ENCODE results near the gene RNF10. TPM values are rescaled to one million over a fixed set of nuclear protein-coding genes. Genes with fewer than 3 reads are reported as not detected.
"Not testable (repeated sequence)": the region's sequence is repeated elsewhere in the genome, so short reads cannot be mapped to it uniquely, and the experiment has no call there.

RNF10 gene
- total and polyA plus RNA-seq, 8 donors = 92.5 to 151 (median 106) TPM

DNA sequence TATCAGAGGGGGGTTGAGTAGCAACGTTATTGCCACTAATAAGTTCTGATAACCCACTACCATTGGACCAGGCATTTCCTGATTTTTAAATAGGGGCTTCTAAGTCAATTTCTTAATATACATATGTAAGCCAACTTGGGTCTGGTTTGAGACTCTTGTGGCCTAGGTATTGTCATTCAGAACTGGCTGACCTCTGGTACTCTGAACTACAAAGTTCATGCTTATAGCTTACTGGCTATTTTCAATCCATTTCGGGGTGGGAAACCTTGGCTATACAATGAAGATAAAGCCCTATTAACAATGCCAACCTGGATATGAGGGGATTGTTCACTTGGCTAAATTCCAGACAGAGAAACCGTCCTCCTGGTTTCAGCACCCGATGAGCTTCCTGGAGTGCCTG is 29.6 kb upstream of the RNF10 start:
- peaks cover 0 to 18% (median 0%) of the 10 kb centered on the region in 3 donors for H3K36me3 ChIP-seq
- no peak overlapping the region for H3K4me3 ChIP-seq
- H3K27ac ChIP-seq = no peak overlapping the region
- intact Hi-C loops (cut with DNase I) = no loop called here
- TF ChIP-seq, protein P1, sequence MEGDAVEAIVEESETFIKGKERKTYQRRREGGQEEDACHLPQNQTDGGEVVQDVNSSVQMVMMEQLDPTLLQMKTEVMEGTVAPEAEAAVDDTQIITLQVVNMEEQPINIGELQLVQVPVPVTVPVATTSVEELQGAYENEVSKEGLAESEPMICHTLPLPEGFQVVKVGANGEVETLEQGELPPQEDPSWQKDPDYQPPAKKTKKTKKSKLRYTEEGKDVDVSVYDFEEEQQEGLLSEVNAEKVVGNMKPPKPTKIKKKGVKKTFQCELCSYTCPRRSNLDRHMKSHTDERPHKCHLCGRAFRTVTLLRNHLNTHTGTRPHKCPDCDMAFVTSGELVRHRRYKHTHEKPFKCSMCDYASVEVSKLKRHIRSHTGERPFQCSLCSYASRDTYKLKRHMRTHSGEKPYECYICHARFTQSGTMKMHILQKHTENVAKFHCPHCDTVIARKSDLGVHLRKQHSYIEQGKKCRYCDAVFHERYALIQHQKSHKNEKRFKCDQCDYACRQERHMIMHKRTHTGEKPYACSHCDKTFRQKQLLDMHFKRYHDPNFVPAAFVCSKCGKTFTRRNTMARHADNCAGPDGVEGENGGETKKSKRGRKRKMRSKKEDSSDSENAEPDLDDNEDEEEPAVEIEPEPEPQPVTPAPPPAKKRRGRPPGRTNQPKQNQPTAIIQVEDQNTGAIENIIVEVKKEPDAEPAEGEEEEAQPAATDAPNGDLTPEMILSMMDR (IDR thresholded peaks at IDR 0.05) = no peak
- 84 to 89% methylated on average over 4 of the region's 4 CpGs for WGBS, 2 donors
- H3K27me3 ChIP-seq = no peaks in the 10 kb centered on the region
- no peaks in the 10 kb centered on the region for H3K4me1 ChIP-seq
- ATAC-seq (no peak), FAIRE-seq (no peak), DNase-seq (no peak)
- H3K9me3 ChIP-seq = no peaks in the 10 kb centered on the region

DNA sequence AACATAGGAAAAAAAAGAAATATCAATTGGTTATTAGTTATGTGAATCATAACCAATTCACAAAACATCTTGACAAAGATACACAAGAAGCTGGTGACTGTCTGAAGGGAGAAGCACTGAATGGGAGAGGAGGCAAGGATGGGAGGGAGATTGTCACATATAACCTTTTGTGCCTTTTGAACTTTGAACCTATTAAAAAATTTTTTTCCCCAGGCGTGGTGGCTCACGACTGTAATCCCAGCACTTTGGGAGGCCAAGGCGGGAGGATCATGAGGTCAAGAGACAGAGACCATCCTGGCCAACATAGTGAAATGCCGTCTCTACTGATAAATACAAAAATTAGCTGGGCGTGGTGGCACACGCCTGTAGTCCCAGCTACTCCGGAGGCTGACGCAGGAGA is 25.6 kb upstream of the RNF10 start:
- WGBS, 2 donors = 91 to 94% methylated on average over 8 of the region's 8 CpGs
- Histone ChIP-seq H3K27ac (no peak overlapping the region), H3K36me3 (peaks cover 0 to 19% (median 5%) of the 10 kb centered on the region in 3 donors), H3K27me3 (no peaks in the 10 kb centered on the region), H3K4me1 (no peaks in the 10 kb centered on the region), H3K4me3 (no peak overlapping the region), H3K9me3 (no peaks in the 10 kb centered on the region)
- FAIRE-seq (no peak), ATAC-seq (no peak), DNase-seq (no peak)
- intact Hi-C loops (cut with DNase I) = no loop called here
- TF ChIP-seq, protein P1 (IDR thresholded peaks at IDR 0.05) = no peak

DNA sequence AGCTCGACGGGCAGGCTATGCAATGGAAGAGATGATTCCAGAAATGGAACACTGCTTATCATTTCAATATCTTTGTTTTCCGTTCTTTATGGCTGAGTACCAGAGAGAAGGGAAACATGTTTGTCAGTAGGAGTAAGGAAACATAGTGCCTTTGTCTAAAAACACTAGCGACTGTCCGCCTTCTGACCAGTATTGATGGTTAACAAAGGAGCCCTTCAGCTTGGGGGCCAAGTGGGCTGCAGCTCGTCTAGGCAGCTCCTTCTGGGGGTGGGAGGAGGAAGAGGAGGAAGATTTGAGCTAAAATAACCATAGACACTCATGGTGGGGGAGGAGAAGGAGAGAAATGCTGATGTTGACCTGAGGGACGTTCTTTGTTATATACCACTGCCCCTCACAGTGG is 20.2 kb upstream of the RNF10 start:
- peaks cover 0 to 28% (median 5%) of the 10 kb centered on the region in 3 donors for H3K36me3 ChIP-seq

DNA sequence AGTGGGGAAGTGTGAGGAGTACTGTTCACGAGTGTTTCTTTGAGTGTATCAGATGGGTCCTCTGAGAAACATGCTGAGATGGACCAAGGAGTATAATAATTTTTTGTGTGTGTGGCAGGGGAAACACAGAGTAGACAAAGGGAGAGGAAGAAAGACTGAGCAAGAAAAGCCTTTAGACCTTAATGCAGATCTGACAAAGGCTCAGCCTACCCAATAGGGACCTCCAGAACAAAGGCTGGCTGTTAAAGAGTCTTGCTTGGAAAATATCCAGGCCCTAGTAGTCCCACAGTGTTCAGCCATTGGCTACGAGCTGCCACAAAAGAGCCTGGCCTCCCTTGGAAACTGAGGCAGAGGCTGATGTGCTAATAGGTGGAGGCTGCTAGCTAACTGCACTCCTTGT is 18.7 kb upstream of the RNF10 start:
- Histone ChIP-seq H3K4me1 (no peaks in the 10 kb centered on the region), H3K27me3 (no peaks in the 10 kb centered on the region), H3K36me3 (peaks cover 0 to 16% (median 0%) of the 10 kb centered on the region in 3 donors), H3K4me3 (no peak overlapping the region), H3K27ac (no peak overlapping the region), H3K9me3 (no peaks in the 10 kb centered on the region)
- ATAC-seq (no peak), FAIRE-seq (no peak), DNase-seq (no peak)
- intact Hi-C loops (cut with DNase I) = no loop called here
- TF ChIP-seq, protein P1 (IDR thresholded peaks at IDR 0.05) = no peak
- WGBS, 2 donors = 96 to 100% methylated on average over 2 of the region's 2 CpGs

More for the DNA sequence above, 20.2 kb upstream of the RNF10 start:
- intact Hi-C loops (cut with DNase I) = no loop called here
- H3K4me1 ChIP-seq = no peaks in the 10 kb centered on the region
- no peaks in the 10 kb centered on the region for H3K27me3 ChIP-seq
- no peak for ATAC-seq
- FAIRE-seq = no peak
- H3K27ac ChIP-seq = no peak overlapping the region
- 86 to 92% methylated on average over 7 of the region's 7 CpGs for WGBS, 2 donors
- H3K4me3 ChIP-seq = no peak overlapping the region
- no peak for DNase-seq
- TF ChIP-seq, protein P1 (IDR thresholded peaks at IDR 0.05) = no peak
- H3K9me3 ChIP-seq = no peaks in the 10 kb centered on the region

DNA sequence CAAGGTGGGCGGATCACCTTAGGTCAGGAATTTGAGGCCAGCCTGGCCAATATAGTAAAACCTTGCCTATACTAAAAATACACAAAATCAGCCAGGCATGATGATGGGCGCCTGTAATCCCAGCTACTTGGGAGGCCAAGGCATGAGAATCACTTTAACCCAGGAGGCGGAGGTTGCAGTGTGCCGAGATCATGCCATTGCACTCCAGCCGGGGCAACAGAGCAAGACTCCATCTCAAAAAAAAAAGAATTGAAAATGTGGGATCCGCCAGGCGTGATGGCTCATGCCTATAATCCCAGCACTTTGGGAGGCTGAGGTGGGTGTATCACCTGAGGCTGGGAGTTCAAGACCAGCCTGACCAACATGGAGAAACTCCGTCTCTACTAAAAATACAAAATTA is 14.8 kb upstream of the RNF10 start:
- peaks cover 0 to 16% (median 0%) of the 10 kb centered on the region in 3 donors for H3K36me3 ChIP-seq
- WGBS, 2 donors = 98 to 99% methylated on average over 8 of the region's 8 CpGs

More for the DNA sequence above, 14.8 kb upstream of the RNF10 start:
- H3K9me3 ChIP-seq; intact Hi-C loops (cut with DNase I); H3K4me1 ChIP-seq; H3K27me3 ChIP-seq; H3K4me3 ChIP-seq; ATAC-seq; DNase-seq; FAIRE-seq; H3K27ac ChIP-seq: not testable (repeated sequence)
